Body of pancreas (tissue), 4 donors: ENCODE data around the gene CTDSP2.

Experiments
- CTCF ChIP-seq, 7 experiments: fragments of 450-650 bp in 4 of 7; fragments of 200-600 bp in 3 of 7; sonication (generic) in 3 of 7; IDR thresholded peaks; one replicate each; pipeline ENCODE4 v1.5.1; 2016 to 2019; ENCODE audit warnings: antibody characterized with exemption in 7 of 7
- POLR2A ChIP-seq, 3 donors: fragments of 450-650 bp; IDR thresholded peaks; one replicate each; pipeline ENCODE4 v1.6.1; 2016; ENCODE audit warnings: antibody characterized with exemption in 3 of 3, mild to moderate bottlenecking in 2 of 3

GRCh38 chr12:57826400-57826799 lies 20.1 kb downstream of the CTDSP2 start:
- TF ChIP-seq POLR2A (IDR thresholded peaks at IDR 0.05) (no peak), CTCF (IDR thresholded peaks at IDR 0.05) (no peak)
